Measurements from ENCODE around the gene RGS7.

GRCh38 chr1:241074507-241074906, 282.5 kb downstream of the RGS7 start:
- no peak for TF ChIP-seq POLR2A (IDR thresholded peaks at IDR 0.05)
- TF ChIP-seq, protein P1, sequence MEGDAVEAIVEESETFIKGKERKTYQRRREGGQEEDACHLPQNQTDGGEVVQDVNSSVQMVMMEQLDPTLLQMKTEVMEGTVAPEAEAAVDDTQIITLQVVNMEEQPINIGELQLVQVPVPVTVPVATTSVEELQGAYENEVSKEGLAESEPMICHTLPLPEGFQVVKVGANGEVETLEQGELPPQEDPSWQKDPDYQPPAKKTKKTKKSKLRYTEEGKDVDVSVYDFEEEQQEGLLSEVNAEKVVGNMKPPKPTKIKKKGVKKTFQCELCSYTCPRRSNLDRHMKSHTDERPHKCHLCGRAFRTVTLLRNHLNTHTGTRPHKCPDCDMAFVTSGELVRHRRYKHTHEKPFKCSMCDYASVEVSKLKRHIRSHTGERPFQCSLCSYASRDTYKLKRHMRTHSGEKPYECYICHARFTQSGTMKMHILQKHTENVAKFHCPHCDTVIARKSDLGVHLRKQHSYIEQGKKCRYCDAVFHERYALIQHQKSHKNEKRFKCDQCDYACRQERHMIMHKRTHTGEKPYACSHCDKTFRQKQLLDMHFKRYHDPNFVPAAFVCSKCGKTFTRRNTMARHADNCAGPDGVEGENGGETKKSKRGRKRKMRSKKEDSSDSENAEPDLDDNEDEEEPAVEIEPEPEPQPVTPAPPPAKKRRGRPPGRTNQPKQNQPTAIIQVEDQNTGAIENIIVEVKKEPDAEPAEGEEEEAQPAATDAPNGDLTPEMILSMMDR (IDR thresholded peaks at IDR 0.05 in 8 of 11, conservative IDR thresholded peaks at IDR 0.05 in 3 of 11), result no peak
